HG02884 (cell line): ENCODE measurements around the gene CDC42BPB.
"Not testable (repeated sequence)": the region's sequence is repeated elsewhere in the genome, so short reads cannot be mapped to it uniquely, and the experiment has no call there.

Experiments
- ATAC-seq: cut with Tn5 transposase; IDR thresholded peaks from one replicate; pipeline ENCODE4 v1.9.1; 2021; ENCODE audit warnings: mild to moderate bottlenecking, moderate library complexity; ENCODE audit not compliant: unreplicated experiment

Gene CDC42BPB

DNA sequence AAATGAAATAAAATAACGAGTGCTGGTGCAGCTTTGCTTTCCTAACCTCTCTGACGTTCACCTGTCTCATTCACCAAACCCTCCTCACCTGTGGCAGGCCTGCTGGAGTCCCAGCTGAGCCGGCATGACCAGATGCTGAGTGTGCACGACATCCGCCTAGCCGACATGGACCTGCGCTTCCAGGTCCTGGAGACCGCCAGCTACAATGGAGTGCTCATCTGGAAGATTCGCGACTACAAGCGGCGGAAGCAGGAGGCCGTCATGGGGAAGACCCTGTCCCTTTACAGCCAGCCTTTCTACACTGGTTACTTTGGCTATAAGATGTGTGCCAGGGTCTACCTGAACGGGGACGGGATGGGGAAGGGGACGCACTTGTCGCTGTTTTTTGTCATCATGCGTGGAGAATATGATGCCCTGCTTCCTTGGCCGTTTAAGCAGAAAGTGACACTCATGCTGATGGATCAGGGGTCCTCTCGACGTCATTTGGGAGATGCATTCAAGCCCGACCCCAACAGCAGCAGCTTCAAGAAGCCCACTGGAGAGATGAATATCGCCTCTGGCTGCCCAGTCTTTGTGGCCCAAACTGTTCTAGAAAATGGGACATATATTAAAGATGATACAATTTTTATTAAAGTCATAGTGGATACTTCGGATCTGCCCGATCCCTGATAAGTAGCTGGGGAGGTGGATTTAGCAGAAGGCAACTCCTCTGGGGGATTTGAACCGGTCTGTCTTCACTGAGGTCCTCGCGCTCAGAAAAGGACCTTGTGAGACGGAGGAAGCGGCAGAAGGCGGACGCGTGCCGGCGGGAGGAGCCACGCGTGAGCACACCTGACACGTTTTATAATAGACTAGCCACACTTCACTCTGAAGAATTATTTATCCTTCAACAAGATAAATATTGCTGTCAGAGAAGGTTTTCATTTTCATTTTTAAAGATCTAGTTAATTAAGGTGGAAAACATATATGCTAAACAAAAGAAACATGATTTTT lies 151.9 kb downstream of the CDC42BPB start:
- no peak for ATAC-seq

DNA sequence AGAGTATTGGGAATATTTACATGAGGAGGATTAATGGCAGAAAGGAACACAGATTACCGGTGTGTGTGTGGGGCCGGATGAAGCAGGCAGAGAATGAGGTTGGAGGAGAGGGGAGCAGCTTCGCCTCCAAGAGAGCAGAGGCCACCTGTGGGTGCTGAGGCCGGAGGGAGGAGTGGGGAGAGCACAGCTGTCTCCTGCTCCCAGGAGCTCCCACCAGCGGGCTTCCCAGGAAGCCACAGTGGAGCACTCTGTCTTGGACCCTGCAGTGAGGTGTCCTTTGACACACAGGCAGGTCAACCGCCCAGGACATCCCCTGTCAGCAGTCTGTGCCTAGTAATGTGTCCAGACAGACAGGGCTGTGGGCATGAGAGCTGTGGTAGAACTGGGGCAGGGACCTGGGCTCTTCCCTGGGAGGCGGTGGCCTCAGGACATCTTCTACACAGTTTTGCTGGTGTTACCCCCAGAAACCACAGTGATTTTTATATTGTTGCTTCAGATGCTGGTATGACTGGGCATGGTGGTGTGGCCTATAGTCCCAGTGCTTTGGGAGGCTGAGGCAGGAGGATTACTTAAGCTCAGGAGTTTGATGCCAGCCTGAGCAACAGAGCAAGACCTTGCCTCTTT lies 153.3 kb downstream of the CDC42BPB start:
- no peak for ATAC-seq

DNA sequence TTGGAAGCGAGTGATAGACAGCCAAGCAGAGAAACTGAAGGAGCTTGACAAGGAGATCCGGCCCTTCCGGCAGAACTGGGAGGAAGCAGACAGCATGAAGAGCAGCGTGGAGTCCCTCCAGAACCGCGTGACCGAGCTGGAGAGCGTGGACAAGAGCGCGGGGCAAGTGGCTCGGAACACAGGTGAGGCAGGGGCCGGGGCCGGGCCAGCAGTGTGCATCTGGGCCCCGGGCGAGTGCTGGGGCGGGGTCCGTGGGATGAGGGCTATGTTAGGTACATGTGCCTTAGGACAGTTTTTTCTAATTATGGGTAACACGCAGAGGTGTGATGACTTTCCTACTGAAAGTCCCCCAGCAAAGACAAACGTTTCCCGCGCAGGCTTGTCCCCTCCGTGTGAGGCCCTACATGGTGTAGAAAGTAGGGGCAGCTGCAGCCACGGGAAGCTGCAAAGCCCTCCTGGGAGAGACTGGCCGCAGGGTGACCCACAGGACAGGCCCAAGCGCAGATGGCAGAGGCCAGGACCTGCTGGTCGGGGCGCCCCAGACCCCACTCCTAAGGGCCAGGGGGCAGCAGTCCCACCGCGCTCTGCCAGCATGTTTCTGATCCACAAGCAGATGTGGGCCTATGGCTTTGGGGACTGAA lies 154.0 kb downstream of the CDC42BPB start:
- no peak for ATAC-seq

DNA sequence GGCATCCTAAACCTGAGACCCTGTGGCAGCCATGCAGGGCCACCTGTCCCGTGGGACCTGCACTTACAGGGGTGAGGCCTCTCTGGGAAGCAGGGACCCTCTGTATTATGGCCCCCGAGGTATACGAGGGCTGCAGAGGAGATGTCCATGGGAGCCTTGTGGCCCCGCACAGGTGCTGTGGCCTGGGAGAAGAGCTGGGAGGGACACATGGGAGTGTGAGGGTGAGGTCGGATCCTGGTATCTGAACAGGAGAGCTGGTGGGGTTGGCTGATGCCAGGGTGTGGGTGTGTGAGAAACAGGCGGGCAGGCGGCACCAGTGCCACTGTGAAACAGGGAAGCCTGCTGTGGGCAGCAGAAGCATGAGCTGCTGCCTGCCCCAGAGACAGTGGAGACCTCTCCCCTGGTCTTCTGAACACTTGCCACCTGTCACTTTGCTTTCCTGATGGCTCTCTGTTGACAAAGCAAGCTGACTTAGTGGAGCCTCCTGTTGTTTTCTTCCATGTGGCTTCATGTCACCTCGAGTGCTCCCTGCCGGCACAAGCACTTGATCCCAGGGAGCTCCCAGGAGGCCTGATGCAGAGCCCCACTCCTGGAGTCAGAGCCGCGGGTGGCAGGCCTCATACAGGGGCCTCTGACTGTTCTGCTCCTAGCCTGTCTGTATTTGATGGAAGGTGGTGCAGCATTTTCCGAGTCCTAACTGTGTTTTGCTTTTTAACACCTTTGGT lies 154.7 kb downstream of the CDC42BPB start:
- ATAC-seq = no peak

GRCh38 chr14:102902086-102902485 lies 155.3 kb downstream of the CDC42BPB start:
- ATAC-seq = peak; percentile 12

DNA sequence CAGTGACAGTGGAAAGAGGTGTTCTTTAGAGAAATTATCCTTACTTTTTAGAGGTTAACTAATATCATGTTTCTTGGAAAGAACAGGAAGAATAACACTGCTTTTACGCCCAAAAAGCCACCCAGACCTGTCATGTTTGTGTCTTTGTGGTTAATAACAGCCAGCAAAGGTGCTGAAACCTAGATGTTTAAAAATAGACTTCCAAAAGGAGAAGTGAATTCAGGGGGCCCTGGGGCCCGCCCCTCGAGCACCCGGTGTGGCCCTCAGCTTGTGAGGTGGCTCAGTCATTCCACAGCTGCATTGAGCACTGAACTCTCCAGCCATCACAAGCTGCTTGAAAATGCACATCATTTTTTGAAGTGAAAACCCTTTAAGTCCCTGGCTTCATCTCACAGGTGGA lies 155.7 kb downstream of the CDC42BPB start:
- ATAC-seq = peak; percentile 83

DNA sequence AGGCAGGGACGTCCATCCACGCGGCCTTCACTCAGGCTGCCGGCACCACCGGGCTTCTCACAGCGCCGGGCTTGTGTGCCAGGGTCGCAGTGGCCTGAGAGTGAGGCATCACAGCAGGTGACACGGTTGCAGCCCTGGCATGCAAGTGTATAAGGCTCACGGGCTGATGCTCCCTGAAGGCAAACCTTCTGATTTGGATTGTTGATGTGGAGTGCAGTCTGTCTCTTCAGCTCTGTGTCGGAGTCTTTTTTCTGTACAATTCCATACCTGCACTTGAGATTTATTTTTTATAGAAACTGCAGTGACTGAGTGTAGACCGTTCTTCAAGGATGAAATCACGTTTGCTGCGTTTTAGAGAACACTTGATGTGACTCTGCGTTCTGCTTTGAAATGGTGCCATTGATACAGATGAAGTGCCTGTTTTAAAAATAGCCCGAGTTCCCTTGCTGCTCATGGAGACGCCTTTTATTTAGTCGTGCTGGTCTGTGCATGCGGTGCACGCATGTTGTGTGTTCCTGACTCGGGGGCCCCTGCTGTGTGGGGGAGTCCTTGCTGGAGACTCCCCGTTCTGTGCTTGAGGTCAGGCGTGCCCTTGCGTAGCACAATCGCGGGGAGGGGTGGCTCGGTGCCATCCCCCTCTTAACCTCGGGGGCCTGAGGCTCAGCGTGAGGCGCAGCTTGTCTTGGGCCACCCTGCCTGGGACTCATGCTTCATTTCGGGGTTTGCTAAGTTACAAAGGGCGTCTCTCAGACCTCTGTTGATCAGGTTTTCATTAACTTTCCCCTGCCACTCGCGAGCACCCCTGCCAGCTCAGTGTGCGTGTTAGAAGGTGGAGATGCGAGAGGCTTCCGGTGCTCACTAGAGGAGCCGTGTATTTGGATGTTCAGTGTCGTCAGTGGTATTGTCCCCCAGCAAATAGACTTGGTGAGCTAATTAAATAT lies 156.4 kb downstream of the CDC42BPB start:
- ATAC-seq = peak; percentile 44

GRCh38 chr14:102899516-102899900 lies 157.8 kb downstream of the CDC42BPB start:
- no peak for ATAC-seq

GRCh38 chr14:102898776-102899515 lies 158.4 kb downstream of the CDC42BPB start:
- ATAC-seq = no peak

- ATAC-seq = no peak
These were observed 159.1 kb downstream of the CDC42BPB start for GRCh38 chr14:102898298-102898697.

GRCh38 chr14:102897299-102898027 lies 159.9 kb downstream of the CDC42BPB start:
- ATAC-seq = no peak

- ATAC-seq = not testable (repeated sequence)
These were observed 160.6 kb downstream of the CDC42BPB start for GRCh38 chr14:102896735-102897134.

- no peak for ATAC-seq
These were observed 163.9 kb downstream of the CDC42BPB start for GRCh38 chr14:102893452-102893851.

DNA sequence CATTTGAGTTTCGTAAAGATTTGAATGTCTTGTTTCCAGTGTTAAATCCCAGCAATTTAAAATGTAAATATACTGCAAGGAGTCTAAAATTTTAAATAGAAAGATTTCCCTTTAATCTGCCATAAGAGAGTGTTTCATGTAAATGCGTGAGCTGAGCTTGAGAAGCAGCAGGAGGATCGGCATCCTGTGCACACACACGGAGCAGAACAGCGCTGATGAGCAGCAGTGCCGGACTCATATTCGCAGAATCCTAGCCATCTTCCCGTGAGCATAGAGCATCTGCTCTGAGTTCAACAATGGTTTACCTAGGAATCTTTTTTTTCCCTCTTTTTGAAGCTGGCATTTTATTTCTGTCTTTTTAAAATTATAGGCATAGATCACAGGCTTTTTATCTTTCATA lies 164.7 kb downstream of the CDC42BPB start:
- no peak for ATAC-seq

DNA sequence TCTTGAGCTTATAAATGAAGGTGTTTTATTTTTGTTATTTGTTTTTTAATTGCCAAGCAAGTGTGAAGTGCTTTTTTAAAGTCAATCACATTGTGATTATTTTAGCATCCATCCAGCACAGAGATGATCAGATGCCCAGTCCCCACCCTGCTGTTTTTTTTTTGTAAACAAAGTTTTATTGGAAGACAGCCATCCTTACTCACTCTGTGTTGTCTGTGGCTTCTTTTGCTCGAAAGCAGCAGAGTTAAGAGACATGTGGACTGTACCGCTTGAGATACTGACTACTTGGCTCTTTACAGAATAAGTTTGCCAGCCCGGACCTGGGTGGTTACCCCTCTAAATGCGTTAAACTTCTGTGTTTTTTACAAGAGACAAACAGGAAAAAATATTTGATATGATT lies 165.8 kb downstream of the CDC42BPB start:
- ATAC-seq = no peak

GRCh38 chr14:102891111-102891510 lies 166.2 kb downstream of the CDC42BPB start:
- ATAC-seq = no peak

- no peak for ATAC-seq
These were observed 167.7 kb downstream of the CDC42BPB start for GRCh38 chr14:102889615-102890014.

GRCh38 chr14:102888748-102889147 lies 168.6 kb downstream of the CDC42BPB start:
- ATAC-seq = no peak
